GM10248 (cell line): Measurements from ENCODE around the gene CNOT1.

Source experiments
- CTCF ChIA-PET: fragments of 300-600 bp; sonication (Branson Sonifier 250); formaldehyde crosslinking; extraction: SDS; loops from one replicate; lab custom pipeline; 2021; ENCODE audit warnings: antibody characterized with exemption; lab: Yijun Ruan, JAX
- POLR2A ChIA-PET: fragments of 350-650 bp; sonication (Branson Sonifier 250); formaldehyde crosslinking; extraction: SDS; loops from one replicate; lab custom pipeline; 2020; ENCODE audit warnings: antibody characterized with exemption; lab: Yijun Ruan, JAX
- DNase-seq: peaks from one replicate; pipeline ENCODE4 v3.0.0; 2012; ENCODE audit errors: extremely low spot score
- CTCF ChIP-seq: IDR thresholded peaks from 2 replicates; pipeline ENCODE4 v1.5.1; 2012; ENCODE audit warnings: mild to moderate bottlenecking, low read depth; ENCODE audit errors: extremely low read depth, missing control alignments, control extremely low read depth

The CNOT1 gene

GRCh38 chr16:58472266-58472665 is 157.4 kb downstream of the CNOT1 start:
- DNase-seq = no peak
- ChIA-PET POLR2A (no interaction called here), CTCF (interaction anchor here (1.4 to 2.9 kb wide), 6 partner anchors 14 to 135 kb away, joined by 4 to 12 read pairs (median 6); no protein-coding TSS in a partner anchor)
- no peak for TF ChIP-seq CTCF

DNA sequence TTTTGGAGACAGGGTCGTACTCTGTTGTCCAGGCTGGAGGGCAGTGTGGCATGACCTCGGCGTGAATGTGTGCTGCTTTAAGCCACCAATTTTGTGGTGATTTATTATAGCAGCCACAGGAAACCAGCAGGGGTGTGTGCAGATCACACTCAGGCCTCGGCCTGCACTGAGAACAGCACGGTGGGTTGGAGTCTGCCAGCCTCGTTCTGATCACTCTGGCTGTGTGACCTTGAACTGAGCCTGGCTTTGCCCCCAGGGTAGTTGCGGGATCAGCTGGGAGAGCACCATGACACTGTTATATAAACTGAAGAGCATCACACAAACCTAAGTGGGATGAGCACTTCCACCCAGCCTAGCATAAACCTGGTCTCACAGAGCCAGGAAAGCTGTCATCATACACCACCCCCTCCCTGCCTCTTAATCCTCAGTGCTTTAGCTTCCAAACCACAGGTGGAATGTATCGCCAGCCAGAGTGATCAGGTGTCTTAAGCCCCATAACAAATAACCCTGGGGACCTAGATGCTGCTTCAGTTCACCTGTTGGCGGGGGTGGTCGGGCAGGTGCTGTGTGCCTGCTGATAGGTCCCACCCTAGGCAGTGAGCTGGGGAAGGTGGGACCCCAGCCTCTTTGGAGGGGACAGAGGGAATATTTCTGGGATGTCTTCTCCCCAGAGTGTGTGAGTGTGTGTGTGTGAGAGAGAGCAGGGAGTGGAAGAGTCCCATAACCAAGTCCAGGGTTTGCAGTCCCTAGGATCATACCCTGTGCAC is 158.2 kb downstream of the CNOT1 start:
- POLR2A ChIA-PET = no interaction called here
- CTCF ChIA-PET = interaction anchor here (0.7 to 2.9 kb wide), 6 partner anchors 16 to 285 kb away, joined by 4 to 12 read pairs (median 6); no protein-coding TSS in a partner anchor
- no peak for DNase-seq
- no peak for TF ChIP-seq CTCF
